ENCODE data around the gene SLC35D3.

DNA sequence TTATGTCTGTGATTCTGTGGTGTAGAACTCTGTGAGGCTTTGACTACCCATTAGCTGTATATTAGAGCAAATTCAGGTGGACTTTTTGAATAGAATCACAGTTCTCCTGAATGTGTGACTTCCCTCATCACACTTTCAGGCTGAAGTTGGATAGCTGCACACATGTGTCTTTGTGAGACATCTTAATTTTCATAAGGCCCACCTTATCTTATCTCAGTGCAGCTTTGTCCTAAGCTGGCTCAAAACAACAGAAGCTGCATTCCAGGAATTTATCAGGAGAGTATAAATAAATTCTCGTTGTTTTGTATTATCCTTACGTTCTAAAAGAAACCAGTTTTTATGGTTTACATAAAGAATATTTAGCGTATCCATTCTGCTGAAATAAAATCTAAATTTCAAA lies 26.2 kb upstream of the SLC35D3 start:
- TF ChIP-seq TAF1 (IDR thresholded peaks at IDR 0.05; ENCODE audit: low read depth, low read length) = no peak
- TF ChIP-seq POLR2AphosphoS5 (IDR thresholded peaks at IDR 0.05; ENCODE audit: low read depth, low read length) = no peak

All from GM12891 (cell line).